GM19043 (cell line): ENCODE results near the gene HS2ST1.
"Not testable (repeated sequence)": the region's sequence is repeated elsewhere in the genome, so short reads cannot be mapped to it uniquely, and the experiment has no call there.

Experiments
- ATAC-seq: cut with Tn5 transposase; IDR thresholded peaks from one replicate; pipeline ENCODE4 v1.9.1; 2021; ENCODE audit warnings: low read depth; ENCODE audit not compliant: unreplicated experiment

Gene HS2ST1

GRCh38 chr1:86914601-86914997 lies at the start of gene HS2ST1:
Gene HS2ST1, plus strand, starts transcription at chr1:86914635.
- no peak for ATAC-seq

- peak; percentile 59 for ATAC-seq
Measured at GRCh38 chr1:86865973-86866637, 48.3 kb upstream of the HS2ST1 start.

GRCh38 chr1:86866665-86867064 lies 47.8 kb upstream of the HS2ST1 start:
- no peak for ATAC-seq

GRCh38 chr1:86867278-86867677 lies 47.2 kb upstream of the HS2ST1 start:
- ATAC-seq = not testable (repeated sequence)

- ATAC-seq = no peak
Measured at GRCh38 chr1:86868477-86868876, 46.0 kb upstream of the HS2ST1 start.

- ATAC-seq = no peak
Measured at GRCh38 chr1:86871001-86871400, 43.4 kb upstream of the HS2ST1 start.

GRCh38 chr1:86872086-86872485 lies 42.3 kb upstream of the HS2ST1 start:
- no peak for ATAC-seq

- ATAC-seq = no peak
Measured at GRCh38 chr1:86875722-86876121, 38.7 kb upstream of the HS2ST1 start.

GRCh38 chr1:86887479-86888162 lies 26.8 kb upstream of the HS2ST1 start:
- ATAC-seq = no peak

- ATAC-seq = no peak
Measured at GRCh38 chr1:86888327-86888726, 26.1 kb upstream of the HS2ST1 start.

GRCh38 chr1:86899401-86899800 lies 15.0 kb upstream of the HS2ST1 start:
- ATAC-seq = not testable (repeated sequence)

GRCh38 chr1:86905875-86906274 lies 8.6 kb upstream of the HS2ST1 start:
- no peak for ATAC-seq

- no peak for ATAC-seq
Measured at GRCh38 chr1:86906419-86906818, 8.0 kb upstream of the HS2ST1 start.

GRCh38 chr1:86912281-86912900 lies 2.0 kb upstream of the HS2ST1 start:
- no peak for ATAC-seq

GRCh38 chr1:86913399-86913895 lies 988 bp upstream of the HS2ST1 start:
- no peak for ATAC-seq

GRCh38 chr1:86913896-86914600 lies 387 bp upstream of the HS2ST1 start, which contains the start of gene SELENOF:
Gene SELENOF, minus strand, starts transcription at chr1:86914126. Its CDS starts 15 bp downstream, at chr1:86914111.
- ATAC-seq = peak; percentile 80

- ATAC-seq = peak; percentile 26
Measured at GRCh38 chr1:86914998-86915736, 732 bp downstream of the HS2ST1 start.

GRCh38 chr1:86915737-86916235 lies 1.4 kb downstream of the HS2ST1 start:
- no peak for ATAC-seq

- no peak for ATAC-seq
Measured at GRCh38 chr1:86916752-86917151, 2.3 kb downstream of the HS2ST1 start.

GRCh38 chr1:86922445-86922844 lies 8.0 kb downstream of the HS2ST1 start:
- ATAC-seq = no peak
